ENCODE data around the gene MARCKSL1.
A peak's percentile ranks its signal among the peaks of the same experiment; 100 is the strongest.
"Not testable (repeated sequence)": the region's sequence is repeated elsewhere in the genome, so short reads cannot be mapped to it uniquely, and the experiment has no call there.

Gene MARCKSL1

DNA sequence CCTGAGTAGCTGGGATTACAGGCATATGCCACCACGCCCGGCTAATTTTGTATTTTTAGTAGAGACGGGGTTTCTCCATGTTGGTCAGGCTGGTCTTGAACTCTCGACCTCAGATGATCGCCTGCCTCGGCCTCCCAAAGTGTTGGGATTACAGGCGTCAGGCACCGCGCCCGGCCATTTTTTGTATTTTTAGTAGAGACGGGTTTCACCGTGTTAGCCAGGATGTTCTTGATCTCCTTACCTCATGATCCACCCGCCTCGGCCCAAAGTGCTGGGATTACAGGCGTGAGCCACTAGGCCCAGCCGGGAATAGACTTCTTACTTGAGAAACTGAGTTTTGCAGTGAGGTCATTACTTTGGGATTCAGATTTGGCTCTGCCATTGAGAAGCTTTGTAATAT lies 37.8 kb downstream of the MARCKSL1 start:
- not testable (repeated sequence) for H3K9me3 Mint-ChIP-seq; H3K4me3 Mint-ChIP-seq; H3K27me3 Mint-ChIP-seq (ENCODE audit: low read depth); H3K27ac Mint-ChIP-seq
- Mint-ChIP-seq H3K4me1 (ENCODE audit: low read depth) (peaks cover 32% of the 10 kb centered on the region), H3K36me3 (ENCODE audit: low read depth) (peaks cover 30% of the 10 kb centered on the region)

- H3K36me3 Mint-ChIP-seq (ENCODE audit: low read depth), result peaks cover 25% of the 10 kb centered on the region
- H3K9me3 Mint-ChIP-seq, result no peaks in the 10 kb centered on the region
- H3K4me1 Mint-ChIP-seq (ENCODE audit: low read depth), result peaks cover 33% of the 10 kb centered on the region
- peak within 1 kb of the TSS; percentile 94 for H3K27ac Mint-ChIP-seq
- no peaks in the 10 kb centered on the region for H3K27me3 Mint-ChIP-seq (ENCODE audit: low read depth)
- peak within 1 kb of the TSS; percentile 97 for H3K4me3 Mint-ChIP-seq
Observed at GRCh38 chr1:32291708-32292538, 44.1 kb downstream of the MARCKSL1 start, which contains the start of gene HDAC1. TSS of gene HDAC1 (plus strand) at chr1:32292083. CDS start at chr1:32292170, 87 bp downstream.

- peaks cover 26% of the 10 kb centered on the region for H3K36me3 Mint-ChIP-seq (ENCODE audit: low read depth)
- H3K27ac Mint-ChIP-seq, result peak overlapping the region; percentile 94
- peak overlapping the region; percentile 97 for H3K4me3 Mint-ChIP-seq
- peaks cover 27% of the 10 kb centered on the region for H3K4me1 Mint-ChIP-seq (ENCODE audit: low read depth)
- no peaks in the 10 kb centered on the region for H3K9me3 Mint-ChIP-seq
- no peaks in the 10 kb centered on the region for H3K27me3 Mint-ChIP-seq (ENCODE audit: low read depth)
Observed at GRCh38 chr1:32291145-32291707, 44.8 kb downstream of the MARCKSL1 start.

DNA sequence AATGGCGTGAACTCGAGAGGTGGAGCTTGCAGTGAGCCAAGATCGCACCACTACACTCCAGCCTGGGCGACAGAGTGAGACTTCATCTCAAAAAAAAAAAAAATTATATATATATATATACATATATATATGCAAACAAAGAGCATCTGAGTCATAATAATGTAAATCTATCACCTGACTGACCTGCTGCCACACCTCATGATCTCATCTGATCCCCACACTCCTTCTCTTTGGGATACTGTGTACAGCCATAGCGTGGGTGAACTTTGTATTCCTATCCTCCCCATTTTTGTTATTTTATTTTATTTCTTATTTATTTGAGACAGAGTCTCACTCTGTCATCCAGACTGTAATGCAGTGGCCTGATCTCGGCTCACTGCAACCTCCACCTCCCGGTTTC lies 46.8 kb downstream of the MARCKSL1 start:
- H3K36me3 Mint-ChIP-seq (ENCODE audit: low read depth), result peaks cover 27% of the 10 kb centered on the region
- no peak overlapping the region for H3K27ac Mint-ChIP-seq
- peaks cover 12% of the 10 kb centered on the region for H3K4me1 Mint-ChIP-seq (ENCODE audit: low read depth)

DNA sequence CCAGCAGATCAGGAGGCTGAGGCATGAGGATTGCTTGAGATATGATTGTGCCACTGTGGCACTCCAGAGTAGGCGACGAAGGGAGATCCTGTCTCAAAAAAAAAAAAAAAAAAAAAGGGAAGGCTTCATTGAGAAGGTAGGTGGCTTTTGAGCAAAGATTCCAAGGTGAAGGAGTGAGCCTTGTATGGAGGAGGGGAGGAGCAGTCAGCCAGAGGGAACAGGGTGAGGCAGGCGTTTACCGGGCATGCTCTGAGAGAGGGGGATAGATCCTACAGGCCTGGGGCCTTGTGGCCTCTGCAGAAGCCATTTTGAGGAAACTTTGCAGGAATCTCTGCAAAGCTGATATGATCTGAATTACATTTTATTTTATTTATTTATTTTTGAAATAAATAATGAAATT lies 49.3 kb downstream of the MARCKSL1 start:
- Mint-ChIP-seq H3K27me3 (ENCODE audit: low read depth) (no peaks in the 10 kb centered on the region), H3K9me3 (no peaks in the 10 kb centered on the region), H3K36me3 (ENCODE audit: low read depth) (peaks cover 25% of the 10 kb centered on the region), H3K4me1 (ENCODE audit: low read depth) (peaks cover 7% of the 10 kb centered on the region), H3K4me3 (no peak overlapping the region), H3K27ac (peak overlapping the region; percentile 36)

More for the DNA sequence above, 46.8 kb downstream of the MARCKSL1 start:
- Mint-ChIP-seq H3K4me3 (no peak overlapping the region), H3K9me3 (no peaks in the 10 kb centered on the region), H3K27me3 (ENCODE audit: low read depth) (no peaks in the 10 kb centered on the region)

DNA sequence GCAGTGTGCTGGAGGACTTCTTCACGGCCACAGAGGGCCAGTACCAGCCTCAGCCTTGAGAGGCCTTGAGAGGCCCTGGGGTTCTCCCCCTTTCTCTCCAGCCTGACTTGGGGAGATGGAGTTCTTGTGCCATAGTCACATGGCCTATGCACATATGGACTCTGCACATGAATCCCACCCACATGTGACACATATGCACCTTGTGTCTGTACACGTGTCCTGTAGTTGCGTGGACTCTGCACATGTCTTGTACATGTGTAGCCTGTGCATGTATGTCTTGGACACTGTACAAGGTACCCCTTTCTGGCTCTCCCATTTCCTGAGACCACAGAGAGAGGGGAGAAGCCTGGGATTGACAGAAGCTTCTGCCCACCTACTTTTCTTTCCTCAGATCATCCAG lies 50.4 kb downstream of the MARCKSL1 start:
- Mint-ChIP-seq H3K36me3 (ENCODE audit: low read depth) (peaks cover 27% of the 10 kb centered on the region), H3K4me1 (ENCODE audit: low read depth) (peaks cover 3% of the 10 kb centered on the region), H3K4me3 (no peak overlapping the region), H3K9me3 (no peaks in the 10 kb centered on the region), H3K27ac (no peak overlapping the region), H3K27me3 (ENCODE audit: low read depth) (no peaks in the 10 kb centered on the region)

GRCh38 chr1:32284777-32285176 lies 51.3 kb downstream of the MARCKSL1 start:
- not testable (repeated sequence) for H3K9me3 Mint-ChIP-seq; H3K4me3 Mint-ChIP-seq; H3K4me1 Mint-ChIP-seq (ENCODE audit: low read depth); H3K27ac Mint-ChIP-seq; H3K27me3 Mint-ChIP-seq (ENCODE audit: low read depth)
- peaks cover 27% of the 10 kb centered on the region for H3K36me3 Mint-ChIP-seq (ENCODE audit: low read depth)

Measured in T-helper 1 cell treated with Interleukin-12 subunit alpha and Interleukin-12 subunit beta and Interleukin-4 antibody, amounts not matched to agents 30 μg/mL and 1 μg/mL, for 36 hours (primary cell).